GM19452 (cell line): ENCODE data around the gene NAP1L4.
"Not testable (repeated sequence)": the region's sequence is repeated elsewhere in the genome, so short reads cannot be mapped to it uniquely, and the experiment has no call there.

Experiments used
- ATAC-seq: cut with Tn5 transposase; IDR thresholded peaks from one replicate; pipeline ENCODE4 v1.9.1; 2021; ENCODE audit not compliant: unreplicated experiment

The NAP1L4 gene

GRCh38 chr11:2938458-2939418, 53.4 kb downstream of the NAP1L4 start:
- ATAC-seq = not testable (repeated sequence)

GRCh38 chr11:2937641-2938457, 54.3 kb downstream of the NAP1L4 start:
- ATAC-seq = not testable (repeated sequence)

GRCh38 chr11:2934611-2935239, 57.4 kb downstream of the NAP1L4 start:
- no peak for ATAC-seq

GRCh38 chr11:2934021-2934550, 58.0 kb downstream of the NAP1L4 start:
- no peak for ATAC-seq

- ATAC-seq = peak; percentile 41
Observed at GRCh38 chr11:2933375-2934020, 58.6 kb downstream of the NAP1L4 start.

- no peak for ATAC-seq
Observed at GRCh38 chr11:2932850-2933251, 59.3 kb downstream of the NAP1L4 start.

- no peak for ATAC-seq
Observed at GRCh38 chr11:2931771-2932738, 60.1 kb downstream of the NAP1L4 start.

- no peak for ATAC-seq
Observed at GRCh38 chr11:2931420-2931746, 60.7 kb downstream of the NAP1L4 start.

- ATAC-seq = peak; percentile 32
Observed at GRCh38 chr11:2930704-2931419, 61.3 kb downstream of the NAP1L4 start.

GRCh38 chr11:2929950-2930703, 62.0 kb downstream of the NAP1L4 start:
- peak; percentile 42 for ATAC-seq

- no peak for ATAC-seq
Observed at GRCh38 chr11:2929531-2929949, 62.6 kb downstream of the NAP1L4 start.

GRCh38 chr11:2928605-2929530, 63.3 kb downstream of the NAP1L4 start, which contains the start of gene PHLDA2:
Gene PHLDA2 (minus strand): TSS chr11:2929420. CDS start chr11:2929364, 56 bp downstream.
- no peak for ATAC-seq

GRCh38 chr11:2927851-2928604, 64.1 kb downstream of the NAP1L4 start:
- no peak for ATAC-seq

GRCh38 chr11:2927121-2927800, 64.9 kb downstream of the NAP1L4 start:
- no peak for ATAC-seq

GRCh38 chr11:2926611-2927051, 65.5 kb downstream of the NAP1L4 start:
- no peak for ATAC-seq
